ENCODE measurements around the gene VPS33A. TPM values are rescaled to one million over a fixed set of nuclear protein-coding genes. Genes with fewer than 3 reads are reported as not detected.
A peak's percentile ranks its signal among the peaks of the same experiment; 100 is the strongest.

Gene VPS33A
- total RNA-seq, 1 donor from 2014 or later: 11.4 TPM

DNA sequence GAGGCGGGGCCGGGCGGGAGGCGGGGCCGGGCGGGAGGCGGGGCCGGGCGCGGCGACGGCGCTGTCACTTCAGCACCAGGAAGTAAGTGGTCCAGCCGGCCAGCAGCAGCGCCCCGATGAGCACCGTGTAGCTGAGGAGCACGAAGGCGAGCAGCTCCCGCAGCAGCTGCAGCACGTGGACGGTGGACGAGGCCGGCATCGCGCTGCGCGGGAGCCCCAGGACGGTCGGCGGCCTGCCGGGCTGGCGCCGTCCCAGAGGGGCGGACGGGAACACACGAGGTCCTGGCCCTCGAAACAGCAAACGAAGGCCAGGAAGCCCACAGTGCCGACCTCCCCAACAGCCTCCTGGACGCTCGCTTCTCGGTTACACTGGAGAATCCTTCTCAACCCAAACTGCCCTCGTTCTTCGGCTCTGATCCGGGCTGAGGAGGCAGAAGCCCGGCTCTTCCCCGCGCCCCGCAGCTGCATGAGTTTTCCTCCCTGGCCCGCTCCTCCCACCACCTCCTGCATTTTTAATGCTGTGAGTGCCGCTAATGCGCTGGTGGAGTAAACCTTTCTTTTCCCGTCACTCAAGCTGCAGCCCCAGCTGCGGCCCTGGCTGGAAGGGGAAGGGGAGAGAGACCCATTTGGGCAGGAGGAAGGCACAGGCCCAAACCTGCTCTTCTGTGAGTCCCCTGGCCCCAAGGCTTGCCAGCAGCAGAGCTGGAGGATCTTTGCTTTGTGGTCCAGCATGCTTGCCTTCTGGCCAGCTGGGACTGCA, 39.7 kb downstream of the VPS33A start:
- DNase-seq: no peak
- no peaks in the 10 kb centered on the region for H3K27me3 ChIP-seq (ENCODE audit: low read depth)
- H3K4me3 ChIP-seq: peak overlapping the region; percentile 79
- H3K36me3 ChIP-seq: peaks cover 40% of the 10 kb centered on the region
- intact Hi-C loops (cut with micrococcal nuclease): no loop called here
- H3K27ac ChIP-seq (replicated peaks): peak overlapping the region; percentile 51
- peaks cover 41% of the 10 kb centered on the region for H3K4me1 ChIP-seq
- TF ChIP-seq, protein P1, sequence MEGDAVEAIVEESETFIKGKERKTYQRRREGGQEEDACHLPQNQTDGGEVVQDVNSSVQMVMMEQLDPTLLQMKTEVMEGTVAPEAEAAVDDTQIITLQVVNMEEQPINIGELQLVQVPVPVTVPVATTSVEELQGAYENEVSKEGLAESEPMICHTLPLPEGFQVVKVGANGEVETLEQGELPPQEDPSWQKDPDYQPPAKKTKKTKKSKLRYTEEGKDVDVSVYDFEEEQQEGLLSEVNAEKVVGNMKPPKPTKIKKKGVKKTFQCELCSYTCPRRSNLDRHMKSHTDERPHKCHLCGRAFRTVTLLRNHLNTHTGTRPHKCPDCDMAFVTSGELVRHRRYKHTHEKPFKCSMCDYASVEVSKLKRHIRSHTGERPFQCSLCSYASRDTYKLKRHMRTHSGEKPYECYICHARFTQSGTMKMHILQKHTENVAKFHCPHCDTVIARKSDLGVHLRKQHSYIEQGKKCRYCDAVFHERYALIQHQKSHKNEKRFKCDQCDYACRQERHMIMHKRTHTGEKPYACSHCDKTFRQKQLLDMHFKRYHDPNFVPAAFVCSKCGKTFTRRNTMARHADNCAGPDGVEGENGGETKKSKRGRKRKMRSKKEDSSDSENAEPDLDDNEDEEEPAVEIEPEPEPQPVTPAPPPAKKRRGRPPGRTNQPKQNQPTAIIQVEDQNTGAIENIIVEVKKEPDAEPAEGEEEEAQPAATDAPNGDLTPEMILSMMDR (IDR thresholded peaks at IDR 0.05; ENCODE audit: borderline replicate concordance): no peak
- H3K9me3 ChIP-seq (replicated peaks): no peaks in the 10 kb centered on the region

DNA sequence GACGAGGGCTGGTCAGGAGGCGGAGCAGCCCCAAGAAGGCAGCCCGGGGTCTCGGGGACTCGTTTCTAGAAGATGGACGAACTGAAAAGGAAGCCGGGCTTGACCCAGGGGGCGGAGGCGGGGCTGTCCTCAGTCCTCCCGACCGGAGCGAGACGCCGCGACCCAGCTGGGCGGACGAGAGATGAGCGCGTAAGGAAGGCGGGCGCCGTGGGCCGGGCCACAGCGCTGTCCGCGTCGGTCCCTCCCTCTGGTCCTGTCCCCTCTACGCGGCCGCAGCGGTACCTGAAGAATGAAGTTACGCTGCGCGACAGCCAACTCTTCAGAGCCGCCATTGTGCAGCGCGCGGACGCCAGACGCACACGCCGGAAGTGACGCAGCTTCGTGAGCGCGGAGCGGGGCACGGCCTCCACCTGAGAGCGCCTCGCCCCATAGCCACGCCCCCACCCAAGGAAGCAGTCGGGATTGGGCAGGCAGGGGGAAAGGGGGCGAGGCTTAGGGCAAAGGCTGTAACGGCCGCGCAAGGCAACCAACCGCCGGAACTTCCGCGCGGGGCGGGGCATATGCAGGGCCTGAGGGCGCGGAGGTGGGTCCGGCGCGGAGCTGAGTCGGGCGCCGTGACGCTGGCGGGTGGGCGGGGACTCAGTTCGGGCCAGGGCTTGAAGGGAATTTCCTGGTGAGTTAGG, 40.5 kb downstream of the VPS33A start, which contains the start of gene DIABLO:
Gene DIABLO (minus strand): TSS at position 370 of the 683 bp plus-strand sequence. CDS start 38 bp downstream, at position 332.
- peak within 1 kb of the TSS; percentile 79 for H3K4me3 ChIP-seq
- H3K27ac ChIP-seq (replicated peaks): peak within 1 kb of the TSS; percentile 92
- no peaks in the 10 kb centered on the region for H3K27me3 ChIP-seq (ENCODE audit: low read depth)
- TF ChIP-seq, protein P1 (IDR thresholded peaks at IDR 0.05; ENCODE audit: borderline replicate concordance): no peak
- intact Hi-C loops (cut with micrococcal nuclease): no loop called here
- peaks cover 41% of the 10 kb centered on the region for H3K4me1 ChIP-seq
- DNase-seq: peak; percentile 100
- H3K9me3 ChIP-seq (replicated peaks): no peaks in the 10 kb centered on the region
- H3K36me3 ChIP-seq: peaks cover 40% of the 10 kb centered on the region

DNA sequence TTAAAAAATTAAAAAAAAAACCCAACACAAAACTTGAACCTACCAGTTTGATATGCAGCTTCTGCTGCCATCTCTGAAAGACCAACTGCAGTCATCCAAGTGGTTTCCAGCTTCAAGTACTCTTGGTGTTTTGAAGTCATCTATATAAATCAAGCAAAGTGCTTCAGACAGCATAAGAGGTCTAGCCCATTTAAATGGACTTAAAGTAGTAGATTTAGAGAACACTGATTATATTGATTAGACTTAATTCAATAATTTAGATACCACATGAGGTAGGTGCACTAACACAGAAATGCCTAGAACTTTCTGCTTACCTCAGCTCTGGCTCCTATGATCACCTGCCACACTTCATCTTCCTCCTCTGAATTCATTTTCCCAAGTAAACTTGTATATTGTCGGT, 49.8 kb downstream of the VPS33A start:
- Histone ChIP-seq H3K4me1 (no peaks in the 10 kb centered on the region), H3K27ac (replicated peaks) (no peak overlapping the region), H3K4me3 (no peak overlapping the region), H3K27me3 (ENCODE audit: low read depth) (no peaks in the 10 kb centered on the region), H3K36me3 (peaks cover 99% of the 10 kb centered on the region), H3K9me3 (replicated peaks) (no peaks in the 10 kb centered on the region)
- no peak for DNase-seq
- intact Hi-C loops (cut with micrococcal nuclease): no loop called here
- TF ChIP-seq, protein P1 (IDR thresholded peaks at IDR 0.05; ENCODE audit: borderline replicate concordance): no peak

DNA sequence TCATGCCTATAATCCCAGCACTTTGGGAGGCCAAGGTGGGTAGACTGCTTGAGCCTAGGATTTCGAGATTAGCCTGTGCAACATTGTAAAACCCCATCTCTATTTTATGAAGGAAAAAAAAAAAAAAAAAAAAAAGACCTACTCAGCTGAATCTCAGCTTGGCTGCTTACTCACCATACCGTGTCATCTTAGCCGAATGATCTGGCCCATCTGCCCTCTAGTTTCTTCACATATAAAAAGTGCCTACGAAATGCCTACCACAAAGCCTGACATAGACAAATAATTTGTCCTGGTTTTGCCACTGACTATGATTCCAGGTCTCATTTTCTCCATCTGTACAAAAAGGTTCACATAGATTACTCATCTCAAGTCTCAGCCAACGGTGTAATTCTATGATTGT, 50.5 kb downstream of the VPS33A start:
- DNase-seq: no peak
- intact Hi-C loops (cut with micrococcal nuclease): no loop called here
- Histone ChIP-seq H3K4me1 (no peaks in the 10 kb centered on the region), H3K27me3 (ENCODE audit: low read depth) (no peaks in the 10 kb centered on the region), H3K9me3 (replicated peaks) (no peaks in the 10 kb centered on the region), H3K27ac (replicated peaks) (no peak overlapping the region), H3K4me3 (no peak overlapping the region), H3K36me3 (peaks cover 99% of the 10 kb centered on the region)
- TF ChIP-seq, protein P1 (IDR thresholded peaks at IDR 0.05; ENCODE audit: borderline replicate concordance): no peak

GRCh38 chr12:122208073-122208820, 58.0 kb downstream of the VPS33A start:
- H3K4me3 ChIP-seq: no peak overlapping the region
- peaks cover 69% of the 10 kb centered on the region for H3K36me3 ChIP-seq
- intact Hi-C loops (cut with micrococcal nuclease): no loop called here
- H3K9me3 ChIP-seq (replicated peaks): no peaks in the 10 kb centered on the region
- H3K4me1 ChIP-seq: peaks cover 13% of the 10 kb centered on the region
- TF ChIP-seq, protein P1 (IDR thresholded peaks at IDR 0.05; ENCODE audit: borderline replicate concordance): no peak
- no peak overlapping the region for H3K27ac ChIP-seq (replicated peaks)
- H3K27me3 ChIP-seq (ENCODE audit: low read depth): peaks cover 22% of the 10 kb centered on the region
- DNase-seq: no peak

Measured in left ventricle myocardium inferior (tissue), 1 donor.